H1 (cell line): ENCODE data around the gene BUD13. TPM values are rescaled to one million over a fixed set of nuclear protein-coding genes. Genes with fewer than 3 reads are reported as not detected.

Experiments
- CTCF ChIA-PET: fragments of 300-600 bp; sonication (Branson Sonifier 250); formaldehyde crosslinking; loops from one replicate; lab custom pipeline; 2021; ENCODE audit not compliant: partially characterized antibody; lab: Charles Lee
- POLR2A ChIA-PET: fragments of 300-600 bp; sonication (Branson Sonifier 250); formaldehyde crosslinking; loops from one replicate; lab custom pipeline; 2021; ENCODE audit warnings: inconsistent platforms; ENCODE audit not compliant: partially characterized antibody; lab: Charles Lee
- DNase-seq, 2 experiments: peaks; one replicate each; pipeline versions ENCODE4 v3.0.0 to v3.0.0-alpha.2; 2010 to 2022; ENCODE audit warnings: low spot score in 2 of 2, low read depth in 1 of 2, mixed read lengths in 1 of 2
- FAIRE-seq: peaks from 2 replicates; lab custom pipeline; 2011; peaks lifted over from hg19 to GRCh38; lab: Jason Lieb, UNC
- H2AFZ ChIP-seq: 2 replicates; pipeline ENCODE4 v1.8.1; 2012; ENCODE audit warnings: low read length, inconsistent platforms
- H2AK5ac ChIP-seq: 2 replicates; pipeline ENCODE4 v1.6.1; 2013; ENCODE audit warnings: low read depth, low read length
- H2BK120ac ChIP-seq: replicated peaks from 2 replicates; pipeline ENCODE3; 2013; ENCODE audit warnings: low read depth, low read length, inconsistent platforms
- H2BK12ac ChIP-seq: 2 replicates; pipeline ENCODE4 v1.6.1; 2013; ENCODE audit warnings: low read depth, low read length
- H2BK15ac ChIP-seq: 2 replicates; pipeline ENCODE4 v1.6.1; 2013; ENCODE audit warnings: low read length
- H2BK20ac ChIP-seq: 2 replicates; pipeline ENCODE4 v1.6.1; 2013; ENCODE audit warnings: low read length
- H2BK5ac ChIP-seq: 2 replicates; pipeline ENCODE4 v1.6.1; 2013; ENCODE audit warnings: low read depth, low read length
- H3K14ac ChIP-seq: 2 replicates; pipeline ENCODE4 v1.6.1; 2013; ENCODE audit warnings: inconsistent platforms; ENCODE audit not compliant: insufficient read length
- H3K18ac ChIP-seq: 2 replicates; pipeline ENCODE4 v1.6.1; 2013; ENCODE audit warnings: low read length; ENCODE audit errors: extremely low read depth
- H3K23ac ChIP-seq: 2 replicates; pipeline ENCODE4 v1.6.1; 2013; ENCODE audit warnings: inconsistent platforms; ENCODE audit not compliant: insufficient read length
- H3K23me2 ChIP-seq: 2 replicates; pipeline ENCODE4 v1.6.1; 2013; ENCODE audit warnings: low read depth, low read length
- H3K27ac ChIP-seq: 2 replicates; pipeline ENCODE4 v1.6.1; 2011; ENCODE audit warnings: low read depth, low read length, inconsistent platforms
- H3K27me3 ChIP-seq, 4 experiments: replicated peaks in 1 of 4; 1 replicate in 1 of 4; 2 replicates in 3 of 4; pipeline versions ENCODE4 v1.6.1 to v1.8.1; 2011 to 2013; ENCODE audit warnings: low read length in 3 of 4, mild to moderate bottlenecking in 3 of 4, inconsistent platforms in 2 of 4, mixed read lengths in 2 of 4, moderate library complexity in 1 of 4; ENCODE audit not compliant: control insufficient read depth in 3 of 4, insufficient read depth in 3 of 4; ENCODE audit errors: extremely low read depth in 1 of 4
- H3K36me3 ChIP-seq, 4 experiments: 2 replicates each; pipeline versions ENCODE4 v1.6.1 to v1.8.1; 2011 to 2013; ENCODE audit warnings: mild to moderate bottlenecking in 4 of 4, low read length in 3 of 4, moderate library complexity in 2 of 4, control low read depth in 1 of 4, inconsistent platforms in 1 of 4; ENCODE audit not compliant: insufficient read depth in 4 of 4, control insufficient read depth in 2 of 4
- H3K4ac ChIP-seq: replicated peaks from 2 replicates; pipeline ENCODE3; 2013; ENCODE audit warnings: low read length, low read depth, mixed read lengths, inconsistent platforms; ENCODE audit not compliant: insufficient read length
- H3K4me1 ChIP-seq, 4 experiments: replicated peaks in 1 of 4; 1 replicate in 1 of 4; 2 replicates in 3 of 4; pipeline versions ENCODE4 v1.6.1 to v1.8.1; 2011 to 2013; ENCODE audit warnings: low read length in 3 of 4, inconsistent platforms in 2 of 4, mixed read lengths in 1 of 4; ENCODE audit not compliant: insufficient read depth in 4 of 4, control insufficient read depth in 3 of 4
- H3K4me2 ChIP-seq, 2 experiments: 2 replicates each; pipeline versions ENCODE4 v1.6.1 to v1.8.1; 2011 to 2013; ENCODE audit warnings: low read depth in 2 of 2, low read length in 2 of 2, control low read depth in 1 of 2, inconsistent platforms in 1 of 2, mild to moderate bottlenecking in 1 of 2; ENCODE audit not compliant: insufficient read depth in 1 of 2
- H3K4me3 ChIP-seq, 4 experiments: fragments of 200-600, 300-600 bp in 1 of 4; sonication (generic), shearing (Covaris generic), sonication (Bioruptor Twin) in 1 of 4; 2 replicates each; pipeline versions ENCODE4 v1.5.1 to v1.8.1; 2011 to 2016; ENCODE audit warnings: low read length in 4 of 4, low read depth in 3 of 4, control low read depth in 2 of 4, inconsistent platforms in 2 of 4, mild to moderate bottlenecking in 2 of 4, mixed read lengths in 1 of 4, moderate library complexity in 1 of 4; ENCODE audit not compliant: insufficient read depth in 2 of 4; ENCODE audit errors: extremely low read depth in 1 of 4
- H3K56ac ChIP-seq: replicated peaks from 2 replicates; pipeline ENCODE3; 2013; ENCODE audit warnings: low read depth, mild to moderate bottlenecking, mixed read lengths, low read length, inconsistent platforms; ENCODE audit not compliant: insufficient read length
- H3K79me1 ChIP-seq: 2 replicates; pipeline ENCODE4 v1.6.1; 2013; ENCODE audit warnings: low read depth, low read length, control low read depth
- H3K79me2 ChIP-seq, 2 experiments: 2 replicates each; pipeline versions ENCODE4 v1.6.1 to v1.8.1; 2012 to 2013; ENCODE audit warnings: low read length in 2 of 2, mild to moderate bottlenecking in 2 of 2, inconsistent platforms in 1 of 2; ENCODE audit not compliant: insufficient read depth in 2 of 2, control insufficient read depth in 1 of 2
- H3K9ac ChIP-seq, 4 experiments: replicated peaks in 1 of 4; 1 replicate in 1 of 4; 2 replicates in 3 of 4; pipeline versions ENCODE4 v1.6.1 to v1.8.1; 2011 to 2013; ENCODE audit warnings: low read depth in 3 of 4, low read length in 3 of 4, control low read depth in 2 of 4, mild to moderate bottlenecking in 2 of 4, moderate library complexity in 2 of 4, inconsistent platforms in 1 of 4; ENCODE audit errors: extremely low read depth in 1 of 4
- H3K9me3 ChIP-seq, 2 experiments: 2 replicates each; pipeline versions ENCODE4 v1.6.1 to v1.8.1; 2012 to 2013; ENCODE audit warnings: mild to moderate bottlenecking in 2 of 2, moderate library complexity in 2 of 2, control low read depth in 1 of 2, inconsistent platforms in 1 of 2, low read depth in 1 of 2, low read length in 1 of 2, mixed read lengths in 1 of 2; ENCODE audit not compliant: insufficient read depth in 2 of 2
- H4K20me1 ChIP-seq, 2 experiments: replicated peaks in 1 of 2; 2 replicates each; pipeline versions ENCODE3 to v1.8.1; 2011 to 2013; ENCODE audit warnings: inconsistent platforms in 2 of 2, low read length in 2 of 2, mild to moderate bottlenecking in 1 of 2; ENCODE audit not compliant: insufficient read depth in 2 of 2, control insufficient read depth in 1 of 2
- H4K5ac ChIP-seq: 2 replicates; pipeline ENCODE4 v1.6.1; 2013; ENCODE audit warnings: low read length, low read depth, mixed read lengths, inconsistent platforms; ENCODE audit not compliant: insufficient read length
- H4K8ac ChIP-seq: 2 replicates; pipeline ENCODE4 v1.8.0; 2013; ENCODE audit warnings: mild to moderate bottlenecking, moderate library complexity, low read length, inconsistent platforms; ENCODE audit not compliant: insufficient read depth; ENCODE audit errors: extremely low read depth
- H4K91ac ChIP-seq: replicated peaks from 2 replicates; pipeline ENCODE3; 2013; ENCODE audit warnings: low read length, mixed read lengths, inconsistent platforms; ENCODE audit not compliant: insufficient read length
- CREB1 ChIP-seq: IDR thresholded peaks from 2 replicates; pipeline ENCODE4 v1.6.1; 2012; ENCODE audit warnings: inconsistent platforms
- CTBP2 ChIP-seq: IDR thresholded peaks from 2 replicates; pipeline ENCODE4 v1.7.0; 2011; ENCODE audit warnings: borderline replicate concordance, mild to moderate bottlenecking, moderate library complexity, mixed read lengths, low read length; ENCODE audit not compliant: insufficient read depth, insufficient read length
- EP300 ChIP-seq, 2 experiments: IDR thresholded peaks; 1 replicate in 1 of 2; 2 replicates in 1 of 2; pipeline ENCODE4 v1.6.1; 2011 to 2012; ENCODE audit warnings: low read depth in 2 of 2, low read length in 2 of 2, mild to moderate bottlenecking in 2 of 2, borderline replicate concordance in 1 of 2, inconsistent platforms in 1 of 2, moderate library complexity in 1 of 2
- GABPA ChIP-seq: IDR thresholded peaks from 2 replicates; pipeline ENCODE4 v1.6.1; 2011; ENCODE audit warnings: mild to moderate bottlenecking, low read length, moderate library complexity, borderline replicate concordance; ENCODE audit not compliant: insufficient read depth
- GTF2F1 ChIP-seq: IDR thresholded peaks from 2 replicates; pipeline ENCODE4 v1.6.1; 2012; ENCODE audit warnings: low read depth, low read length, improper control_type of control experiment, borderline replicate concordance
- MAFK ChIP-seq: IDR thresholded peaks from 2 replicates; pipeline ENCODE4 v1.6.1; 2012; ENCODE audit warnings: low read depth, mild to moderate bottlenecking, improper control_type of control experiment, low read length
- POLR2A ChIP-seq, 2 experiments: IDR thresholded peaks; 1 replicate in 1 of 2; 2 replicates in 1 of 2; pipeline ENCODE4 v1.6.1; 2011; ENCODE audit warnings: low read depth in 2 of 2, low read length in 2 of 2, mild to moderate bottlenecking in 2 of 2; ENCODE audit errors: control extremely low read depth in 1 of 2
- RAD21 ChIP-seq, 2 experiments: IDR thresholded peaks in 1 of 2; conservative IDR thresholded peaks in 1 of 2; 2 replicates each; pipeline ENCODE4 v1.6.1; 2011; ENCODE audit warnings: low read depth in 2 of 2, low read length in 2 of 2, improper control_type of control experiment in 1 of 2, inconsistent platforms in 1 of 2, mild to moderate bottlenecking in 1 of 2, moderate library complexity in 1 of 2
- RBBP5 ChIP-seq: IDR thresholded peaks from 2 replicates; pipeline ENCODE4 v1.7.1; 2012; ENCODE audit warnings: low read depth, mild to moderate bottlenecking, inconsistent platforms, low read length, moderate library complexity, borderline replicate concordance
- SIX5 ChIP-seq: IDR thresholded peaks from 2 replicates; pipeline ENCODE4 v1.6.1; 2011; ENCODE audit warnings: mild to moderate bottlenecking, low read depth, low read length
- SP1 ChIP-seq: IDR thresholded peaks from 2 replicates; pipeline ENCODE4 v1.6.1; 2011; ENCODE audit warnings: low read depth, low read length
- SUZ12 ChIP-seq: fragments of 200-600 bp; sonication (generic); IDR thresholded peaks from 2 replicates; pipeline ENCODE4 v1.6.1; 2012; ENCODE audit warnings: mild to moderate bottlenecking, inconsistent platforms, low read length, moderate library complexity, mixed read lengths
- TBP ChIP-seq: IDR thresholded peaks from 2 replicates; pipeline ENCODE4 v1.6.1; 2011; ENCODE audit warnings: low read depth, low read length, improper control_type of control experiment
- TEAD4 ChIP-seq: IDR thresholded peaks from 2 replicates; pipeline ENCODE4 v1.6.1; 2012; ENCODE audit warnings: low read depth, low read length, inconsistent platforms, mixed read lengths
- WGBS, 2 experiments: shearing (Covaris generic) in 1 of 2; methylation state at CpG; one replicate each; pipeline versions ENCODE4 v1.1.6 to v1.1.7; 2013 to 2015; ENCODE audit warnings: low lambda C conversion rate in 2 of 2, mixed read lengths in 2 of 2, inconsistent platforms in 1 of 2, low coverage in 1 of 2, missing lambda C conversion rate in 1 of 2; ENCODE audit not compliant: insufficient replicate concordance in 2 of 2, insufficient coverage in 1 of 2, insufficient read length in 1 of 2; ENCODE audit errors: extremely low coverage in 1 of 2, missing lambda C conversion rate in 1 of 2; 5-methylcytosine and 5-hydroxymethylcytosine counted together
- polyA plus RNA-seq, 7 experiments: library from polyadenylated mRNA; depleted of rRNA in 3 of 7; stranded (reverse) in 5 of 7; unstranded in 2 of 7; fragments of >200 nt in 5 of 7; fragments of 200-250 nt in 2 of 7; gene quantifications; 1 replicate in 5 of 7; 2 replicates in 1 of 7; 4 replicates in 1 of 7; pipeline versions ENCODE4 v1.2.1 to v1.2.3, GENCODE V29; 2011 to 2013; ENCODE audit warnings: missing spikeins in 2 of 7, mixed read lengths in 2 of 7
- total RNA-seq: library from RNA; stranded (reverse); fragmentation: NEBNext Ultra II Directional; extraction: Animal tissue kit (Norgen Biotek cat#: 25700); gene quantifications from 2 replicates; pipeline ENCODE4 v1.2.1, GENCODE V29; 2021

BUD13 gene
- total and polyA plus RNA-seq, 2 of the 8 experiments (the other 6 are each of a cell fraction or from before 2014, with no cell fraction given) = 24.8 to 27.2 TPM

DNA sequence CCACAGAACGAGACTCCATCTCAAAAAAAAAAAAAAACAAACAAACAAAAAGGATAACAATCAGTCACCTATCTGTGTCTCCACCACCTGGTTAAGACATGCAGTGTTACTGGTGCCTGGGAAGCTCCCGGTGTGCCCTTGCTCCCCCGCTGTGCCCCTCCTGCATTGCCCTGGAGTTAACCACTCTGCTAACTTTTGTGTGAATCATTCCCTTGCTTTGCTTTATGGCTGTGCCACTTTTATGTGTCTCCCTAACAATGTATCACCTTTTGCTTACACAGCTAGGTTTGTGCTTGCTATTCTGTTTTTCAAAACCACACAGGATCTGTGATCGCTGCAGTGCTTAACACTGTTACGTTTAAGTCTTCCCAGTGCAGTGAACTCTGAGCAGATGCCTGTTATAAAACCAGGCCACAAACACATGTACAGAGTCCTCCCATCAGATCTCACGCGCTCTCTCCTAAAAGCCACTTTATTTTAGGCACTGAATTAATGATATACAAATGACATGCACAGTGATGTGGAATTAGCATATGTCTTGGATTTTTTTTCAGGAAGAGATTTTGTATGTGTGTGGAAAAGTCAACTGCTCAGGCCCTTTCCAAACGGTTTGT lies 69.9 kb downstream of the BUD13 start:
- H3K56ac ChIP-seq = no peak overlapping the region
- no peak overlapping the region; the same call in 1 of the 2 replicates for H3K27ac ChIP-seq
- no peak overlapping the region for H2AK5ac ChIP-seq
- no peaks in the 10 kb centered on the region for H3K36me3 ChIP-seq
- DNase-seq = no peak
- H3K9ac ChIP-seq = no peak overlapping the region
- FAIRE-seq = no peak
- no peak overlapping the region for H2AFZ ChIP-seq
- H2BK20ac ChIP-seq = no peak overlapping the region
- H4K91ac ChIP-seq = no peak overlapping the region
- H3K27me3 ChIP-seq = peaks cover 0 to 13% (median 6%) of the 10 kb centered on the region in 4 experiments; a peak in 4 of 7 replicates
- no peak overlapping the region for H2BK12ac ChIP-seq
- no peak overlapping the region for H2BK5ac ChIP-seq
- H3K23me2 ChIP-seq = no peaks in the 10 kb centered on the region
- no peaks in the 10 kb centered on the region for H3K9me3 ChIP-seq
- H3K79me2 ChIP-seq = no peaks in the 10 kb centered on the region
- H3K18ac ChIP-seq = no peak overlapping the region
- no peak overlapping the region for H3K4me3 ChIP-seq
- WGBS, 2 experiments = 85% methylated on average over 7 of the region's 8 CpGs; no CpG with 5 or more reads in 1 of the 2 experiments
- H4K20me1 ChIP-seq = no peaks in the 10 kb centered on the region
- H3K4me2 ChIP-seq = no peak overlapping the region
- H4K8ac ChIP-seq = no peak overlapping the region
- H3K4ac ChIP-seq = no peak overlapping the region
- no peaks in the 10 kb centered on the region for H3K79me1 ChIP-seq
- H2BK120ac ChIP-seq = no peak overlapping the region
- no peak overlapping the region for H3K14ac ChIP-seq
- H4K5ac ChIP-seq = no peak overlapping the region
- ChIA-PET CTCF (interaction anchor here (0.6 to 4.3 kb wide), 18 partner anchors 10 to 1898 kb away, joined by 3 to 35 read pairs (median 5); no protein-coding TSS in a partner anchor), POLR2A (no interaction called here)
- H3K4me1 ChIP-seq = peaks cover 0 to 13% (median 7%) of the 10 kb centered on the region in 4 experiments; a peak in 5 of 7 replicates
- H3K23ac ChIP-seq = no peak overlapping the region
- H2BK15ac ChIP-seq = no peak overlapping the region
- TF ChIP-seq RBBP5 (no peak), GTF2F1 (no peak), MAFK (no peak), CTBP2 (no peak), EP300 (IDR thresholded peaks at IDR 0.05; ENCODE audit: borderline replicate concordance in 1 of 2, low read depth in 2 of 2, low read length in 2 of 2) (no peak), SIX5 (no peak), SP1 (no peak), RAD21 (IDR thresholded peaks at IDR 0.05 in 1 of 2, conservative IDR thresholded peaks at IDR 0.05 in 1 of 2; ENCODE audit: low read depth in 2 of 2, low read length in 2 of 2) (no peak), TBP (no peak), CREB1 (no peak), GABPA (no peak), TEAD4 (no peak), POLR2A (IDR thresholded peaks at IDR 0.05; ENCODE audit: control extremely low read depth in 1 of 2, low read depth in 2 of 2, low read length in 2 of 2) (no peak), SUZ12 (no peak)
